SK-N-SH (cell line): ENCODE data around the gene MACROH2A2. TPM values are rescaled to one million over a fixed set of nuclear protein-coding genes. Genes with fewer than 3 reads are reported as not detected.

Experiments used
- CTCF ChIA-PET: fragments of 300-600, 350-600 bp; formaldehyde crosslinking; extraction: SDS; loops from one replicate; lab custom pipeline; 2021; lab: Yijun Ruan, JAX
- POLR2A ChIA-PET: fragments of 350-600 bp; sonication (Branson Sonifier 250); formaldehyde crosslinking; extraction: SDS; loops from one replicate; lab custom pipeline; 2020; ENCODE audit warnings: antibody characterized with exemption, inconsistent platforms; lab: Yijun Ruan, JAX
- DNase-seq: peaks from one replicate; pipeline ENCODE4 v3.0.0; 2012
- H2AFZ ChIP-seq: fragments of 200-600 bp; sonication (generic); 2 replicates; pipeline ENCODE4 v1.8.1; 2016; ENCODE audit warnings: antibody characterized with exemption, mild to moderate bottlenecking, low read depth
- H3F3A ChIP-seq: fragments of 200-600 bp; sonication (generic); replicated peaks from 2 replicates; pipeline ENCODE3; 2016; ENCODE audit warnings: antibody characterized with exemption, mild to moderate bottlenecking; ENCODE audit not compliant: insufficient read depth
- H3K27ac ChIP-seq, 2 experiments: fragments of 200-500 bp in 1 of 2; fragments of 200-600 bp in 1 of 2; sonication (Bioruptor generic) in 1 of 2; sonication (generic), shearing (Covaris generic) in 1 of 2; 2 replicates each; pipeline versions ENCODE4 v1.5.1 to v1.6.1; 2014 to 2016; ENCODE audit warnings: low read depth in 2 of 2, inconsistent platforms in 1 of 2, low read length in 1 of 2, mild to moderate bottlenecking in 1 of 2, mixed read lengths in 1 of 2
- H3K27me3 ChIP-seq: fragments of 200-600 bp; sonication (generic), shearing (Covaris generic); 2 replicates; pipeline ENCODE4 v1.6.1; 2016; ENCODE audit warnings: mixed run types; ENCODE audit not compliant: insufficient read depth
- H3K36me3 ChIP-seq, 2 experiments: fragments of 200-500 bp in 1 of 2; fragments of 200-600 bp in 1 of 2; sonication (Bioruptor generic) in 1 of 2; sonication (generic) in 1 of 2; replicated peaks in 1 of 2; 2 replicates each; pipeline versions ENCODE3 to v1.5.1; 2014 to 2016; ENCODE audit warnings: low read length in 1 of 2, mild to moderate bottlenecking in 1 of 2; ENCODE audit not compliant: insufficient read depth in 2 of 2, control insufficient read depth in 1 of 2
- H3K4me1 ChIP-seq, 2 experiments: fragments of 200-500 bp in 1 of 2; fragments of 200-600 bp in 1 of 2; sonication (Bioruptor generic) in 1 of 2; sonication (generic), shearing (Covaris generic) in 1 of 2; 2 replicates each; pipeline versions ENCODE4 v1.5.1 to v1.6.1; 2014 to 2016; ENCODE audit warnings: low read depth in 1 of 2, low read length in 1 of 2, mixed run types in 1 of 2; ENCODE audit not compliant: insufficient read depth in 2 of 2, control insufficient read depth in 1 of 2
- H3K4me2 ChIP-seq: fragments of 200-600 bp; sonication (generic), shearing (Covaris generic); 2 replicates; pipeline ENCODE4 v1.6.1; 2017; ENCODE audit warnings: mixed run types
- H3K4me3 ChIP-seq, 2 experiments: fragments of 200-500 bp in 1 of 2; fragments of 200-600 bp in 1 of 2; sonication (Bioruptor generic) in 1 of 2; sonication (generic), shearing (Covaris generic) in 1 of 2; 2 replicates each; pipeline versions ENCODE4 v1.5.1 to v1.8.1; 2014 to 2016; ENCODE audit warnings: low read depth in 2 of 2, inconsistent platforms in 1 of 2, low read length in 1 of 2, mild to moderate bottlenecking in 1 of 2, mixed read lengths in 1 of 2, moderate library complexity in 1 of 2
- H3K79me2 ChIP-seq: fragments of 200-600 bp; sonication (generic); 2 replicates; pipeline ENCODE4 v1.8.1; 2017; ENCODE audit warnings: mild to moderate bottlenecking; ENCODE audit not compliant: insufficient read depth
- H3K9ac ChIP-seq: fragments of 200-600 bp; sonication (generic); 2 replicates; pipeline ENCODE4 v1.6.1; 2017; ENCODE audit warnings: mixed run types
- H3K9me2 ChIP-seq: fragments of 200-600 bp; sonication (generic); 2 replicates; pipeline ENCODE4 v1.6.1; 2017; ENCODE audit warnings: mixed run types
- H3K9me3 ChIP-seq: fragments of 200-600 bp; sonication (generic); 2 replicates; pipeline ENCODE4 v1.6.1; 2017; ENCODE audit warnings: mixed run types, mild to moderate bottlenecking, moderate library complexity
- H4K20me1 ChIP-seq: fragments of 200-600 bp; sonication (generic); 2 replicates; pipeline ENCODE4 v1.6.1; 2017; ENCODE audit warnings: mild to moderate bottlenecking, mixed run types; ENCODE audit not compliant: insufficient read depth
- CHD2 ChIP-seq: fragments of 150-350 bp; IDR thresholded peaks from 2 replicates; pipeline ENCODE4 v1.6.1; 2018; ENCODE audit warnings: low read length; ENCODE audit not compliant: partially characterized antibody
- EP300 ChIP-seq, 2 experiments: IDR thresholded peaks; 2 replicates each; pipeline versions ENCODE4 v1.4.0 to v1.6.1; 2012; ENCODE audit warnings: borderline replicate concordance in 1 of 2, low read depth in 1 of 2, low read length in 1 of 2
- EZH2phosphoT487 ChIP-seq: fragments of 200-600 bp; sonication (generic); IDR thresholded peaks from 2 replicates; pipeline ENCODE4 v1.6.1; 2017; ENCODE audit warnings: low read depth, mixed run types, mild to moderate bottlenecking, antibody characterized with exemption, moderate library complexity, borderline replicate concordance
- FOSL2 ChIP-seq: IDR thresholded peaks from 2 replicates; pipeline ENCODE4 v1.4.0; 2012; ENCODE audit warnings: low read depth, mild to moderate bottlenecking, moderate library complexity, borderline replicate concordance
- GABPA ChIP-seq: IDR thresholded peaks from 2 replicates; pipeline ENCODE4 v1.4.0; 2012; ENCODE audit warnings: low read depth, mild to moderate bottlenecking
- GATA2 ChIP-seq: sonication (generic); formaldehyde crosslinking; IDR thresholded peaks from 2 replicates; pipeline ENCODE4 v1.5.0; 2020; ENCODE audit warnings: mild to moderate bottlenecking, missing genetic modification reagents
- RCOR1 ChIP-seq: fragments of 150-350 bp; IDR thresholded peaks from 2 replicates; pipeline ENCODE4 v1.6.1; 2017; ENCODE audit warnings: antibody characterized with exemption, low read length
- RFX5 ChIP-seq: IDR thresholded peaks from 2 replicates; pipeline ENCODE4 v1.6.1; 2012; ENCODE audit warnings: mild to moderate bottlenecking, improper control_type of control experiment, low read length
- SIN3A ChIP-seq: IDR thresholded peaks from 2 replicates; pipeline ENCODE4 v1.6.1; 2012; ENCODE audit warnings: low read depth, mild to moderate bottlenecking, low read length, moderate library complexity, borderline replicate concordance
- SMC3 ChIP-seq: IDR thresholded peaks from 2 replicates; pipeline ENCODE4 v1.6.1; 2012; ENCODE audit warnings: low read depth, low read length, improper control_type of control experiment
- TCF12 ChIP-seq: IDR thresholded peaks from 2 replicates; pipeline ENCODE4 v1.4.0; 2012
- TEAD4 ChIP-seq: IDR thresholded peaks from 2 replicates; pipeline ENCODE4 v1.4.0; 2012; ENCODE audit warnings: mild to moderate bottlenecking, borderline replicate concordance; ENCODE audit not compliant: insufficient read depth
- YY1 ChIP-seq: IDR thresholded peaks from 2 replicates; pipeline ENCODE4 v1.4.0; 2012; ENCODE audit warnings: low read depth, mild to moderate bottlenecking
- WGBS: methylation state at CpG from one replicate; pipeline ENCODE4 v1.1.6; 2017; ENCODE audit warnings: low lambda C conversion rate; 5-methylcytosine and 5-hydroxymethylcytosine counted together
- polyA plus RNA-seq, 3 experiments: library from polyadenylated mRNA; depleted of rRNA; stranded (reverse); fragments of >200 nt; gene quantifications; 2 replicates each; pipeline ENCODE4 v1.2.3, GENCODE V29; 2012
- TF ChIP-seq, protein P1 (sequence below): fragments of 150-350 bp; IDR thresholded peaks from 2 replicates; pipeline ENCODE4 v1.6.1; 2017; ENCODE audit warnings: antibody characterized with exemption, low read length, low read depth, borderline replicate concordance

Gene MACROH2A2
- polyA plus RNA-seq, 1 of the 3 experiments (the other 2 are of a cell fraction) = 28.9 TPM

DNA sequence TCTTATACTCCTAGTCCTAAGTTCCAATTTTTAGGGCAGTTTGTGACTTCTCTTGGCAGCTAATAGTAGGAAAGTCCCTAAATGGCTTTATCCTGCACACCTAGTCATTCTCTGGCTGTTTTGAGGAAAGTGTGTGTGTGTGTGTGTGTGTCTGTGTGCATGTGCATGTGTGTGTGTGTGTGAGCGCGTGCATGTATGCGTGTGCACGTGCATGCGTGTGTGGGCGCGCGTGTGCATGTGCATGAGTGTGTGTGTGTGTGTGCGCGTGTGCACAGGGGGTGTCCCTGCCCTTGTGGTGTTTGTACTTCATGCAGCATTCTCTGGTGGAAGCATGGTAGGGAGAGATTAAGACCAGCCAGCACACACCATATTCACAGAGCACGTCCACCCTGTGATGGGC is 18.2 kb downstream of the MACROH2A2 start:
- H3K79me2 ChIP-seq = no peaks in the 10 kb centered on the region
- no peaks in the 10 kb centered on the region for H3F3A ChIP-seq
- no peak overlapping the region for H3K9ac ChIP-seq
- CTCF ChIA-PET = interaction anchor here (0.6 to 3.7 kb wide), 3 partner anchors 14 to 46 kb away, joined by 3 to 15 read pairs (median 3); no protein-coding TSS in a partner anchor
- H3K4me3 ChIP-seq = no peak overlapping the region
- H3K27ac ChIP-seq = no peak overlapping the region
- no peak for DNase-seq
- no peaks in the 10 kb centered on the region for H4K20me1 ChIP-seq
- no peaks in the 10 kb centered on the region for H3K9me2 ChIP-seq
- H3K9me3 ChIP-seq = no peaks in the 10 kb centered on the region
- no peak for TF ChIP-seq GABPA
- TF ChIP-seq, all 33 proteins: peak for 0
- WGBS = 97% methylated on average over 11 of the region's 11 CpGs
- no peak overlapping the region for H3K4me2 ChIP-seq
- POLR2A ChIA-PET = no interaction called here
- no peaks in the 10 kb centered on the region for H3K27me3 ChIP-seq
- peaks cover 0 to 3% of the 10 kb centered on the region in 2 experiments for H3K36me3 ChIP-seq
- H2AFZ ChIP-seq = no peak overlapping the region
- no peaks in the 10 kb centered on the region; a peak in 1 of 4 replicates for H3K4me1 ChIP-seq

DNA sequence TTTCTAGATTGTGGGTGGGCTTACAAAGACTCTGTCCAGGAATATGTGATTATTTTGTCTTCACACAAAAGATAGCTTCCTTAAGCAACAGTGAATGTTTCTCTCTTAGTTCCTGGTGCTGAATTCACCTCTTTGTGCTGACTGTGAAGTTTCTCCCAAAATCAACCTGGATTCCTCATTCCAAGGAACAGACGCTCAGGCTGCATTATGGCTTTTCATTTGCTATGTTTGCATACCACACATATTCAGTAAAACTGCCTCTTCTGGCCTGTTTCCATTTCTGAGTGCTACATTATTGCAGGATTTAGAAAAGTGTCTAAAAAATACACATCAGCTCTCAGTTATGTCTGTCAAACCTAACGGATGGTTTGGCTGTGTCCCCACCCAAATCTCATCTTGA is 21.5 kb downstream of the MACROH2A2 start:
- Histone ChIP-seq H3K9me2 (no peaks in the 10 kb centered on the region), H3K4me2 (no peak overlapping the region), H3K4me1 (peaks cover 0 to 4% of the 10 kb centered on the region in 2 experiments; a peak in 1 of 4 replicates), H3K9me3 (no peaks in the 10 kb centered on the region), H3K4me3 (no peak overlapping the region), H2AFZ (no peak overlapping the region), H3K9ac (no peak overlapping the region), H3K79me2 (no peaks in the 10 kb centered on the region), H3K27me3 (no peaks in the 10 kb centered on the region), H4K20me1 (0 out of 2 replicates have a peak, but pooled peaks cover 6% of the 10 kb centered on the region), H3K36me3 (no peaks in the 10 kb centered on the region), H3K27ac (no peak overlapping the region), H3F3A (no peaks in the 10 kb centered on the region)
- WGBS = 94% methylated on average over 2 of the region's 2 CpGs
- no peak for DNase-seq
- ChIA-PET CTCF (interaction anchor here (3.7 kb wide), 1 partner anchor 42 kb away, joined by 15 read pairs; no protein-coding TSS in a partner anchor), POLR2A (no interaction called here)
- TF ChIP-seq, protein P1, sequence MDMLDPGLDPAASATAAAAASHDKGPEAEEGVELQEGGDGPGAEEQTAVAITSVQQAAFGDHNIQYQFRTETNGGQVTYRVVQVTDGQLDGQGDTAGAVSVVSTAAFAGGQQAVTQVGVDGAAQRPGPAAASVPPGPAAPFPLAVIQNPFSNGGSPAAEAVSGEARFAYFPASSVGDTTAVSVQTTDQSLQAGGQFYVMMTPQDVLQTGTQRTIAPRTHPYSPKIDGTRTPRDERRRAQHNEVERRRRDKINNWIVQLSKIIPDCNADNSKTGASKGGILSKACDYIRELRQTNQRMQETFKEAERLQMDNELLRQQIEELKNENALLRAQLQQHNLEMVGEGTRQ = no peak
- no peak for TF ChIP-seq RCOR1
- no peak for TF ChIP-seq TCF12
- TF ChIP-seq SIN3A = no peak
- TF ChIP-seq GATA2 (CRISPR knock-in tag) = no peak
- no peak for TF ChIP-seq RFX5
- TF ChIP-seq FOSL2 = no peak
- TF ChIP-seq YY1 = no peak
- no peak for TF ChIP-seq TEAD4
- no peak for TF ChIP-seq EP300 (IDR thresholded peaks at IDR 0.05; ENCODE audit: borderline replicate concordance in 1 of 2, low read depth in 1 of 2, low read length in 1 of 2)
- TF ChIP-seq CHD2 = no peak

DNA sequence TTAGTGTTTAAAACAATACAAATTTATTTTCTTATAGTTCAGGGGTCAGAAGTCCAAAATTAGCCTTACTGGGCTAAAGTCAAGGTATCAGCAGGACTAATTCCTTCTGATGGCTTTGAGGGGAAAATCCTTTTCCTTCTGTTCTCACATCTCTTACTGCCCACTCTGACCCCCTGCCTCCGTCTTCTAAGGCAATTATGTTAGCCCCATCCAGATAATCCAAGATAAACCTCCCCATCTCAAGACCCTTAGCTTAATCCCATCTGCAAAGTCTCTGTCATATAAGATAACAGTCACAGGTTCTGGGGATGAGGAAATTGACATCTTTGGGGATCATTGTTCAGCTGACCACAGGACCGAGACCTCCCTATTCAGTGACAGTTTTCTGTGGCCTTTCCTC is 22.3 kb downstream of the MACROH2A2 start:
- H3K4me1 ChIP-seq = peaks cover 0 to 4% of the 10 kb centered on the region in 2 experiments; a peak in 1 of 4 replicates
- ChIA-PET POLR2A (no interaction called here), CTCF (interaction anchor here (1.0 to 1.7 kb wide), 2 partner anchors 41 to 116 kb away, joined by 3 to 4 read pairs; no protein-coding TSS in a partner anchor)
- WGBS = 93% methylated on average over 2 of the region's 2 CpGs
- H3K9me2 ChIP-seq = no peaks in the 10 kb centered on the region
- no peaks in the 10 kb centered on the region for H3K27me3 ChIP-seq
- H3F3A ChIP-seq = no peaks in the 10 kb centered on the region
- H2AFZ ChIP-seq = no peak overlapping the region
- 0 out of 2 replicates have a peak, but pooled peaks cover 6% of the 10 kb centered on the region for H4K20me1 ChIP-seq
- TF ChIP-seq SMC3 (no peak), EZH2phosphoT487 (no peak)
- H3K36me3 ChIP-seq = no peaks in the 10 kb centered on the region
- H3K27ac ChIP-seq = no peak overlapping the region
- H3K79me2 ChIP-seq = no peaks in the 10 kb centered on the region
- no peak for DNase-seq
- H3K4me3 ChIP-seq = no peak overlapping the region
- H3K4me2 ChIP-seq = no peak overlapping the region
- H3K9me3 ChIP-seq = no peaks in the 10 kb centered on the region
- H3K9ac ChIP-seq = no peak overlapping the region
